ACHN (cell line): ENCODE results near the gene HES2.

Experiments
- DNase-seq: peaks from one replicate; pipeline ENCODE4 v3.0.0-alpha.2; 2015
- in situ Hi-C: cut with HindIII; loops from 2 replicates; pipeline ENCODE4 v1.10.0; 2017; ENCODE audit warnings: low sequenced_read_pairs, low pct_ligation_motif_present, low pct_unique_long_range_greater_than_20kb

HES2 gene

DNA sequence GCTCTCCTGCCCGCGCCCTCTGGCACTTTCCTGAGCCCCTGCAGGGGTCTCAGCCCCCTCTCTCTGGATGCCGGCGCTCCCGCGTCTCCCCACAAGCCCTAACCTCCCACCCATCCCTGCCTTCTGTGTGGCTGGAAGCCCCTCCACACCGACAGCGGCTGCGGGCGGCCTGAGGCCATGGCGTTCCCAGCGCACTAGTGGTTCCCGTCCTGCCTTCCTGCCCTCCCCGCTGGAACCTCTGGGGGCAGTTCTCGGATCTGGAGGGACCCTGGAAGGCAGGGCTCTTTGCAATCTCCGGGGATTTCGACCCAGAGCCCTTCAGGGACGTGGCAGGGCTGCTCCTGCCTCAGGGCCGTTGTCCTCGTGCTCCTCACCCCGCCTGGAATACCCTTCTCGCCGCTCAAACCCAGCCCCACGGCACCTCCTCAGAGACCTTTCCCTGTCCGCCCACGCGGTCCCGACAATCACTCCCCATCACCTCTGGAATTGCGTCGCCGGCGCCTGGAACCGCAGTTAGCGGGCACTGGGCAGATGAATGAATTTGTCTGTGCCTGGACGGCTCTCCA lies 4.4 kb upstream of the HES2 start:
- in situ Hi-C loops: no loop called here
- DNase-seq: no peak

GRCh38 chr1:6423321-6423999 lies 3.7 kb upstream of the HES2 start:
- in situ Hi-C loops: no loop called here
- DNase-seq: peak; percentile 60

GRCh38 chr1:6421266-6421665 lies 1.5 kb upstream of the HES2 start:
- DNase-seq: no peak
- in situ Hi-C loops: no loop called here

GRCh38 chr1:6420454-6421042 lies 829 bp upstream of the HES2 start:
- in situ Hi-C loops: no loop called here
- DNase-seq: no peak

GRCh38 chr1:6419397-6419803 lies 319 bp downstream of the HES2 start:
- in situ Hi-C loops: no loop called here
- no peak for DNase-seq

GRCh38 chr1:6418668-6419396 lies 887 bp downstream of the HES2 start:
- DNase-seq: no peak
- in situ Hi-C loops: no loop called here

DNA sequence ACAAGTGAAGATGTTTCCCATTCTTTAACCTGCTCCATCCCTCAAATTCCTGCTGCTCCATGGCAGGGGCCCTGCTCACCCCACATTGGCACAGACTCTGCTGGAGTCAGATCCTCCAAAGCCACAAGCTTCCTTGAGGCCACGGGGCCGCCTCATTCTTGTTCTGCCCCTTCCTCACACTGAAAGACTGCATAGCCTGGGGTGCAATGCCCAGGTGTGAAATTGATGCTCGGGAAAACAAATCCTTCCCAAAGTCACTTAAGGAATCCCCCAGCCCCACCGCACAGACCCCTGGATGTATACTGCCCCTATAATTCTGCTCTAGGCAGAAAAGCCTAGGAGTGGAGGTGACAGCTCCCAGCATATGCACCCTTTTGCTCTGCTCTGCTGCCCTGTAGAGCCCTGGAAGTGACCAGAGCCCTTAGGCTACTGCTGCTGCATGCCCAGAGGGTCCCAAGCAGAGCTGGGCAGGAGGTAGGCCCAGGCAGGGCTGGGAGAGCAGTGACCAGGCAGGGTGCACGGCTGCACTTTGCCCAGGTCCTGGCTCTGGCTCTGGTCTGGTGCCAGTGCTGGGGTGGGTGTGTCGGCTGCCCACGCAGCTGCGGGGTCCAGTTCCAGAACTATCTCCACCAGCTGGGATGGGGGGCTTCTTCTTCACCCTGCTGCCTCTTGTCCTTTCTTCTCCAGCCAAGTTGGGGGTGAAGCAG lies 1.6 kb downstream of the HES2 start:
- DNase-seq: no peak
- in situ Hi-C loops: no loop called here

DNA sequence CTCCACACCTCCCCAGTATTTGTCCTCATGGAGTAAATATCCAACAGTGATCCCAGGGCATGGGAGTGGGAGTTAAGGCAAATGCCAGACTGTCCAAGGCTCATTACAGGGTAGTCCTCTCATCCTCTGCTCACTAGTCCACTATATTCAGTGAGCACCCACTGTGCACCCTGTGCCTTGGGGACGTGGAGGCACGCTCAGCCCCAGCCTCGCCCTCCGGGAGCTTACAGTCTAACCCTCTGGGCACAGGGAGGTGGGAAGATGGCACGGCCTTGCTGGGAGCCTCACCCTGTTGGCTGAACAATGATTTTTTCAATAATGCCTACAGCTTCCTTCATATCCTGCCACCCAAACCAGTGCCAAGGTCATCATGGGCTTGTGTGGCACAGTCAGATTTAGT lies 2.8 kb downstream of the HES2 start:
- in situ Hi-C loops: no loop called here
- DNase-seq: no peak

DNA sequence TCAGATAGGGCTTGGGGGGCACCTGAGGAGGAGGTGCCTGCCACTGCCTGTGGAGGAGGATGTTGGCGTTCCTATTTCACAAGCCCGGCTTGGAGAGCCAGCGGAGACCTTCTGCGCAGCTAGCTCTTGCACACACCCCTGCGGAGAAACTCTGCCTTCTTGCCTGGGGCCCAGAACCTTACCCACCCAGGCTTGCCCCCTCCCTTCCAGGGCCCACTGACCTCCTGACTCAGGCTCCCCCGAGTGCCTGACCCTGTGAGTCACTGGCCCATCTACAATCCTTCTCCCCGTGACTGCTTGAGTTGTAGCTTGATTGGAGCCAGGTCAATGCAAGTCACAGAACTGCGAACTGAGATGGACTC lies 3.4 kb downstream of the HES2 start:
- in situ Hi-C loops: no loop called here
- DNase-seq: no peak

DNA sequence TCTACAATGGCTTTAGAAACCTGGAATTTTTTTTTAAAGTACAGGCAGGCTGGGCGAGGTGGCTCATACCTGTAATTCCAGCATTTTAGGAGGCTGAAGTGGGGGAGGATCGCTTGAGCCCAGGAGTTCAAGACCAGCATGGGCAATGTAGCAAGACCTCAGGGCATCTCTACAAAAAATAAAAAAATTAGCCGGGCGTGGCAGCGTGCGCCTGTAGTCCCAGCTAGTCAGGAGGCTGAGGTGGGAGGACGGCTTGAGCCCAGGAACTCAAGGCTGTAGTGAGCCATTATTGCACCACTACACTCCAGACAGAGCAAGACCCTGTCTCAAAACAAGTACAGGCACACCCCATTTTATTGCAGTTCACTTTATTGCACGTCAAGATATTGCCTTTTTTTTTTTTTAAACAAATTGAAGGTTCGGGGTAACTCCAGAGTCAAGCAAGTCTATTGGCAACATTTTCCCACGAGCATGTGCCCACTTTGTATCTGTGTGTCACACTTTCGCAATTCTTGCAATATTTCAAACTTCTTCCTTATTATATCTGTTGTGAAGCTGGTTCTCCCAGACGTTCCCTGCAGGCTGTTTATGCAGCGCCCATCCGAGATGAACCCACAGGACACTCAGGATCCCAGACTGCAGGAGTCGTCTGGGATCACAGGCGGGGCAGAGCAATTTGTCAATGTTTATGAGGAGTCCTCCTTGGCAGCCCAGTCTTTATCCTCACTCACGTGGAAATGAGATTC lies 4.7 kb downstream of the HES2 start:
- in situ Hi-C loops: no loop called here
- no peak for DNase-seq

DNA sequence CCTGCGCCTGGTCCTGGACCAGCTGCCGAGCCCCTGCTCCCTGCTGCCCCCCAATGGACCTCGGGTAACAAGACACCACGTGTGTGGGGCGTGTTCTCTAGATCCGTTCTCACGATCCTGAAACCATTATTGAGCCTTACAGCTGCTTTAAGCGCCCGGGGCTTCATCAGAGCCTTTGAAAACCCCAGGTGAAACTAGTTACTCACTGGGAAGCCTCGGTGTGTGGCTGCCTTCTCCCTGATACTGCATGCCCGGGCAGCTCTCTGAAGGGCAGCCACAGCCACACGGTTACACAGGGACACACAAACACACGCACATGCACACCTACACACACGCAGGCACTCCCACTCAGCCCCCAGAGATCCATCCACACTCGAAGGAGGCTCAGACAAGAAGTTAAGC lies 5.3 kb downstream of the HES2 start:
- in situ Hi-C loops: no loop called here
- peak; percentile 55 for DNase-seq

DNA sequence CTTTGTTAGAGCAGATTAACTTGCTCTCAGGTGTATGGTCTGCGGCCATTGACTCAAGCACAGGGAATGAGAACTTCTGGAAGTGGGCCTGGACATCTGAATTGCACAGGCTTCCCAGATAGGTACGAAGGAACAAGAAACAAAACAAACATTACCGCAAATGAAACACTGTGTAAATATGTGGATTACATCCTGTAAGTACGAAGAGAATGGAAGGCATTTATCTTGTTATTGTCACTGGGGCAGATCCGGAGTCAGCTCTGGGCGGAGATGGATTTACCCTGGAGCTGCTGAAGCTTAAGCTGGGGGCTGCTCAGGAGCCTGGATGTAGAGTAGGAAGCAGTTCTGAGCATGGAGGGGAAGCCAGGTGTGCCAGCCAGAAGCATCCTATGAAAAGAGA lies 6.8 kb downstream of the HES2 start:
- no peak for DNase-seq
- in situ Hi-C loops: no loop called here

- no peak for DNase-seq
- in situ Hi-C loops: no loop called here
These were observed 9.3 kb downstream of the HES2 start for GRCh38 chr1:6410248-6410893.

DNA sequence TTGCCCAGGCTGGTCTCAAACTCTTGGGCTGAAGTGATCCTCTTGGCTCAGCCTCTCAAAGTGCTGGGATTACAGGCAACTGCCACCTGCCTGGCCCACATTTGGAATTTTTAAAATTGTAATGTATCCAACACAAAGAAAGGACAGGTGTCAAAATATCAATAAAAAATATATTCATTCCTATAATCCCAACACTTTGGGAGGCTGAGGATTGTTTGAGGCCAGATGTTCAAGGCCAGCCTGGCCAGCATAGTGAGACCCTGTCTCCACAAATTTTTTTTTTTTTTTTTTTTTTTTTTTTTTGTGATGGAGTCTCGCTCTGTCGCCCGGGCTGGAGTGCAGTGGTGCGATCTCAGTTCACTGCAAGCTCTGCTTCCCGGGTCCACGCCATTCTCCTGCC lies 10.0 kb downstream of the HES2 start:
- in situ Hi-C loops: no loop called here

GRCh38 chr1:6409053-6409452 lies 10.7 kb downstream of the HES2 start:
- in situ Hi-C loops: no loop called here
- no peak for DNase-seq

More for the DNA sequence above, 10.0 kb downstream of the HES2 start:
- DNase-seq: no peak

DNA sequence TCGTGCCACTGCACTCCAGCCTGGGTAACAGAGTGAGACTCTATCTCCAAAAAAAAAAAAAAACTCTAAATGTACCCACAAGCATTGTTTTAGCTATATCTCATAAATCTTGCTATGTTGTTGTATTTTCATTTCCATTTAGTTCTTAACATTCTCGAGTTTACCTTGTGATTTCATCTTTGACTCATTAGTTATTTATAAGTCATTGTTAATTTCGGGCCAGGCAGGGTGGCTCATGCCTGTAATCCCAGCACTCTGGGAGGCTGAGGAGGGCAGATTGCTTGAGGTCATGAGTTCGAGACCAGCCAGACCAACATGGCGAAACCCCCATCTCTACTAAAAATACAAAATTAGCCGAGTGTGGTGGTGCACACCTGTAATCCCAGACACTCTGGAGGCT lies 11.7 kb downstream of the HES2 start:
- no peak for DNase-seq
- in situ Hi-C loops: no loop called here

GRCh38 chr1:6401673-6402072 lies 18.0 kb downstream of the HES2 start:
- in situ Hi-C loops: no loop called here
- DNase-seq: no peak

DNA sequence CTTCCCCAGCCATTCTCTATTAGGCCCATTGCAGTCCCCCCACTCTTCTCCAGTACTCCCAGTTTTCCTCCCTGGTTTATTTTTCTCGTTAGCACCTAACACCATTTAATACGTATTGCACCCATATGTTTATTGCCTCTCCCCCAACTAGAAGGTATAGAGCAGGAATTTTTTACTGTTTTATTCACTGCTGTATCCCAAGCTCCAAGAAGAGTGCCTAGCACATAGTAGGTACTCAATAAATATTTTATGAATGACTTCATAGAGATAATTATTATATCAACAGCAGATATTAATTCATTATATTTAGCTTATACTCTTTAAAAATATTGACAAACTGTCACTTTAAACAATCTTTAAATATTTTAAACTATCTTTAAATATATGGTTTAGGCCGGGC lies 20.4 kb downstream of the HES2 start:
- no peak for DNase-seq
- in situ Hi-C loops: no loop called here
